Muscle layer of duodenum (tissue), 2 donors: ENCODE measurements around the gene ATG10.
"Not testable (repeated sequence)": the region's sequence is repeated elsewhere in the genome, so short reads cannot be mapped to it uniquely, and the experiment has no call there.

Experiments used
- H3K27ac ChIP-seq: one replicate; pipeline ENCODE4 v1.7.0; 2013; ENCODE audit warnings: mild to moderate bottlenecking, low read length
- H3K27me3 ChIP-seq: one replicate; pipeline ENCODE4 v1.7.0; 2013; ENCODE audit warnings: low read depth, mild to moderate bottlenecking, control low read depth, low read length
- H3K36me3 ChIP-seq, 2 donors: one replicate each; pipeline ENCODE4 v1.7.0; 2013; ENCODE audit warnings: low read length in 2 of 2, control low read depth in 1 of 2, mild to moderate bottlenecking in 1 of 2; ENCODE audit not compliant: insufficient read depth in 2 of 2, control insufficient read depth in 1 of 2
- H3K4me1 ChIP-seq, 2 donors: one replicate each; pipeline ENCODE4 v1.7.0; 2013; ENCODE audit warnings: low read length in 2 of 2, mild to moderate bottlenecking in 2 of 2, control low read depth in 1 of 2, moderate library complexity in 1 of 2; ENCODE audit not compliant: insufficient read depth in 2 of 2, control insufficient read depth in 1 of 2
- H3K4me3 ChIP-seq, 2 donors: one replicate each; pipeline ENCODE4 v1.7.0; 2013; ENCODE audit warnings: low read length in 2 of 2, low read depth in 1 of 2, mild to moderate bottlenecking in 1 of 2
- H3K9me3 ChIP-seq, 2 donors: one replicate each; pipeline ENCODE4 v1.7.0; 2013; ENCODE audit warnings: low read length in 2 of 2, control low read depth in 1 of 2, mild to moderate bottlenecking in 1 of 2; ENCODE audit not compliant: control insufficient read depth in 1 of 2
- donor health status: healthy.

Gene ATG10

GRCh38 chr5:81983148-81983547 lies 11.3 kb downstream of the ATG10 start:
- H3K4me3 ChIP-seq, H3K27me3 ChIP-seq, H3K4me1 ChIP-seq, H3K27ac ChIP-seq, H3K36me3 ChIP-seq, H3K9me3 ChIP-seq: not testable (repeated sequence)

GRCh38 chr5:81983563-81983962 lies 11.7 kb downstream of the ATG10 start:
- not testable (repeated sequence) for H3K4me1 ChIP-seq, H3K27me3 ChIP-seq, H3K4me3 ChIP-seq, H3K27ac ChIP-seq, H3K9me3 ChIP-seq, H3K36me3 ChIP-seq

GRCh38 chr5:81986126-81986525 lies 14.3 kb downstream of the ATG10 start:
- Histone ChIP-seq H3K27me3 (no peaks in the 10 kb centered on the region), H3K9me3 (no peaks in the 10 kb centered on the region), H3K36me3 (peaks cover 0 to 11% of the 10 kb centered on the region in 2 donors), H3K4me3 (no peak overlapping the region), H3K27ac (no peak overlapping the region), H3K4me1 (no peaks in the 10 kb centered on the region)

- Histone ChIP-seq H3K4me3 (no peak overlapping the region), H3K9me3 (no peaks in the 10 kb centered on the region), H3K27me3 (no peaks in the 10 kb centered on the region), H3K36me3 (peaks cover 0 to 11% of the 10 kb centered on the region in 2 donors), H3K27ac (no peak overlapping the region), H3K4me1 (no peaks in the 10 kb centered on the region)
Measured at GRCh38 chr5:81989204-81989603, 17.4 kb downstream of the ATG10 start.

GRCh38 chr5:81994679-81995078 lies 22.9 kb downstream of the ATG10 start:
- no peak overlapping the region for H3K4me3 ChIP-seq
- H3K9me3 ChIP-seq, result no peaks in the 10 kb centered on the region
- H3K27me3 ChIP-seq, result no peaks in the 10 kb centered on the region
- H3K36me3 ChIP-seq, result peaks cover 0 to 10% of the 10 kb centered on the region in 2 donors
- no peaks in the 10 kb centered on the region for H3K4me1 ChIP-seq
- no peak overlapping the region for H3K27ac ChIP-seq

GRCh38 chr5:81995407-81995806 lies 23.6 kb downstream of the ATG10 start:
- Histone ChIP-seq H3K27ac (no peak overlapping the region), H3K36me3 (peaks cover 0 to 10% of the 10 kb centered on the region in 2 donors), H3K9me3 (no peaks in the 10 kb centered on the region), H3K27me3 (no peaks in the 10 kb centered on the region), H3K4me3 (no peak overlapping the region), H3K4me1 (no peaks in the 10 kb centered on the region)

GRCh38 chr5:82004511-82004910 lies 32.7 kb downstream of the ATG10 start:
- Histone ChIP-seq H3K4me3 (no peak overlapping the region), H3K9me3 (no peaks in the 10 kb centered on the region), H3K27me3 (no peaks in the 10 kb centered on the region), H3K27ac (no peak overlapping the region), H3K36me3 (no peaks in the 10 kb centered on the region), H3K4me1 (no peaks in the 10 kb centered on the region)

GRCh38 chr5:82009869-82010268 lies 38.0 kb downstream of the ATG10 start:
- not testable (repeated sequence) for H3K9me3 ChIP-seq, H3K27me3 ChIP-seq, H3K4me3 ChIP-seq, H3K36me3 ChIP-seq, H3K27ac ChIP-seq, H3K4me1 ChIP-seq

GRCh38 chr5:82010696-82011095 lies 38.9 kb downstream of the ATG10 start:
- Histone ChIP-seq H3K4me3 (no peak overlapping the region), H3K27ac (no peak overlapping the region), H3K4me1 (no peaks in the 10 kb centered on the region), H3K27me3 (no peaks in the 10 kb centered on the region), H3K36me3 (no peaks in the 10 kb centered on the region), H3K9me3 (no peaks in the 10 kb centered on the region)

GRCh38 chr5:82011761-82012160 lies 39.9 kb downstream of the ATG10 start:
- Histone ChIP-seq H3K27me3 (no peaks in the 10 kb centered on the region), H3K4me3 (no peak overlapping the region), H3K4me1 (no peaks in the 10 kb centered on the region), H3K27ac (no peak overlapping the region), H3K9me3 (no peaks in the 10 kb centered on the region), H3K36me3 (no peaks in the 10 kb centered on the region)

GRCh38 chr5:82014644-82015043 lies 42.8 kb downstream of the ATG10 start:
- H3K4me3 ChIP-seq, H3K36me3 ChIP-seq, H3K27ac ChIP-seq, H3K27me3 ChIP-seq, H3K9me3 ChIP-seq, H3K4me1 ChIP-seq: not testable (repeated sequence)

- H3K4me1 ChIP-seq, result peaks cover 0 to 8% of the 10 kb centered on the region in 2 donors
- no peaks in the 10 kb centered on the region for H3K36me3 ChIP-seq
- no peak overlapping the region for H3K27ac ChIP-seq
Measured at GRCh38 chr5:82018462-82018861, 46.6 kb downstream of the ATG10 start.

More at GRCh38 chr5:82018462-82018861, 46.6 kb downstream of the ATG10 start:
- Histone ChIP-seq H3K9me3 (no peaks in the 10 kb centered on the region), H3K4me3 (no peak overlapping the region), H3K27me3 (no peaks in the 10 kb centered on the region)
